8988T (cell line): ENCODE results near the gene UBE2D1.
A peak's percentile ranks its signal among the peaks of the same experiment; 100 is the strongest.
"Not testable (repeated sequence)": the region's sequence is repeated elsewhere in the genome, so short reads cannot be mapped to it uniquely, and the experiment has no call there.

Experiments
- DNase-seq: peaks from one replicate; pipeline ENCODE4 v3.0.0; 2011

Gene UBE2D1

GRCh38 chr10:58384999-58385783 is 50.4 kb downstream of the UBE2D1 start, which contains the start of gene TFAM:
Gene TFAM (plus strand): TSS chr10:58385410. CDS start chr10:58385548, 138 bp downstream.
- peak; percentile 79 for DNase-seq

- no peak for DNase-seq
Measured at GRCh38 chr10:58385784-58386112, 50.9 kb downstream of the UBE2D1 start.

GRCh38 chr10:58389024-58389423 is 54.2 kb downstream of the UBE2D1 start:
- no peak for DNase-seq

GRCh38 chr10:58393317-58393716 is 58.5 kb downstream of the UBE2D1 start:
- DNase-seq, result no peak

- DNase-seq, result no peak
Measured at GRCh38 chr10:58394471-58394870, 59.7 kb downstream of the UBE2D1 start.

GRCh38 chr10:58396057-58396456 is 61.3 kb downstream of the UBE2D1 start:
- DNase-seq, result no peak

- no peak for DNase-seq
Measured at GRCh38 chr10:58397830-58398229, 63.0 kb downstream of the UBE2D1 start.

GRCh38 chr10:58399410-58399809 is 64.6 kb downstream of the UBE2D1 start:
- DNase-seq, result no peak

GRCh38 chr10:58400609-58401008 is 65.8 kb downstream of the UBE2D1 start:
- DNase-seq, result no peak

GRCh38 chr10:58404001-58404400 is 69.2 kb downstream of the UBE2D1 start:
- no peak for DNase-seq

- DNase-seq, result no peak
Measured at GRCh38 chr10:58409956-58410610, 75.3 kb downstream of the UBE2D1 start.

- DNase-seq, result no peak
Measured at GRCh38 chr10:58412502-58412961, 77.7 kb downstream of the UBE2D1 start.

GRCh38 chr10:58414270-58415041 is 79.7 kb downstream of the UBE2D1 start:
- no peak for DNase-seq

GRCh38 chr10:58415757-58416156 is 81.0 kb downstream of the UBE2D1 start:
- DNase-seq, result no peak

GRCh38 chr10:58417902-58418301 is 83.1 kb downstream of the UBE2D1 start:
- DNase-seq, result not testable (repeated sequence)
